ENCODE measurements around the gene TFCP2L1. TPM values are rescaled to one million over a fixed set of nuclear protein-coding genes. Genes with fewer than 3 reads are reported as not detected.

Gene TFCP2L1
- total RNA-seq, 1 experiment from 2014 or later, result 1.8 TPM

DNA sequence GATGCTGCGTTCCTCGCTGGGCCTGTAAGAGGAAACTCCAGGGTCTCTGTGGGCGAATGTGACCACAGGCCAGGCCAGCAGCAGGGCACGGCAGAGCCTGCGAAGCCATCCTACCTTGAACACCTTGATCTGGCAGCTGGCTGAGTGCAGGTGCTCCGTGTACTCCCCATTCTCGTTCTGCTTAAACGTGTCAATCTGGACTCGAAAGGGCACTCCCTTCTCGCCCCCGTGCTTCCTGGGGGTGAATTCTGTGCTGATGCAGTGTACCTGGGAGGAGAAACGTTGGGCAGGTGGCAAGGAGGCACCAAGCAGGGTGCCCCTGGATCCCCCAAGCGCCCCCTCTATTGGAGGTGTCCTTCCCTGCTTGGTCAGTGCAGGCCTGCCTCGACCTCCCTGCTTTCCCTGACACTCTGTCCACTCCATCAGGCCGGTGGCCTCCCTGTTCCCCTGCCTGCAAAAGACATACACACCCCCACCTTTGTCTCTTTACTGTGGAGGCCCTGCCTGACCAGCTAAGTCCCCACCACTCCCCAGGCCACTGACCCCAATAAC, 38.2 kb downstream of the TFCP2L1 start:
- no peak overlapping the region for H3K18ac ChIP-seq (ENCODE audit: insufficient read length, low read depth, low read length)
- no peak overlapping the region for H3K4ac ChIP-seq (ENCODE audit: low read depth, low read length)
- H3T11ph ChIP-seq (ENCODE audit: low read length), result no peak overlapping the region
- no peaks in the 10 kb centered on the region for H3K79me1 ChIP-seq (ENCODE audit: insufficient read depth, low read depth, low read length, poor library complexity, severe bottlenecking)
- Mint-ChIP-seq H3K27me3 (ENCODE audit: low read depth) (no peaks in the 10 kb centered on the region; the same call in 1 of the 2 replicates), H3K4me3 (no peak overlapping the region), H3K27ac (peak overlapping the region in 1 of 3 experiments; percentile 71; a peak in 1 of 7 replicates), H3K4me1 (peaks cover 0 to 7% of the 10 kb centered on the region in 2 experiments; a peak in 1 of 4 replicates), H3K36me3 (ENCODE audit: insufficient read depth in 1 of 3, low read depth in 3 of 3) (no peaks in the 10 kb centered on the region), H3K9me3 (no peaks in the 10 kb centered on the region)
- no peaks in the 10 kb centered on the region for H3K27me3 ChIP-seq (ENCODE audit: insufficient read depth, low read length)
- no peak overlapping the region for H2BK5ac ChIP-seq (ENCODE audit: insufficient read length, low read length)
- no peak for DNase-seq
- H2AK5ac ChIP-seq (ENCODE audit: insufficient read length, low read length), result no peak overlapping the region
- no peak overlapping the region for H3K9ac ChIP-seq (ENCODE audit: extremely low read depth, insufficient read length, low read length)
- no peak overlapping the region for H2AFZ ChIP-seq (ENCODE audit: low read length)
- no peak for TF ChIP-seq CTCF (conservative IDR thresholded peaks at IDR 0.05)
- H4K20me1 ChIP-seq (ENCODE audit: control insufficient read depth, insufficient read depth, insufficient read length), result no peaks in the 10 kb centered on the region
- 0 out of 2 replicates have a peak overlapping the region, but pooled peaks have one; percentile 25 for H3K14ac ChIP-seq (ENCODE audit: insufficient read depth, low read length)
- H4K5ac ChIP-seq (ENCODE audit: insufficient read length, low read depth, low read length), result no peak overlapping the region
- no peaks in the 10 kb centered on the region for H3K9me3 ChIP-seq (ENCODE audit: control insufficient read depth, low read depth, low read length)
- WGBS (ENCODE audit: extremely low coverage, insufficient read length, low lambda C conversion rate), result no CpG with 5 or more reads among the region's 15 CpGs
- no peak overlapping the region for H4K8ac ChIP-seq (replicated peaks; ENCODE audit: insufficient read length, low read depth, low read length)
- H3K56ac ChIP-seq (ENCODE audit: insufficient read length, low read depth, low read length), result no peak overlapping the region
- H2BK15ac ChIP-seq (ENCODE audit: low read depth, low read length), result no peak overlapping the region
- no peak overlapping the region for H4K91ac ChIP-seq (ENCODE audit: insufficient read length, low read depth, low read length)
- H3K79me2 ChIP-seq (ENCODE audit: insufficient read depth, low read length), result no peaks in the 10 kb centered on the region
- H3K27ac ChIP-seq (ENCODE audit: insufficient read length, low read depth, low read length), result no peak overlapping the region
- H2BK12ac ChIP-seq (ENCODE audit: insufficient read length, low read depth, low read length), result no peak overlapping the region
- no peaks in the 10 kb centered on the region for H3K4me1 ChIP-seq (ENCODE audit: insufficient read depth, low read length)
- no peak overlapping the region for H2BK120ac ChIP-seq (ENCODE audit: low read depth, low read length, poor library complexity, severe bottlenecking)
- no peak overlapping the region for H3K4me2 ChIP-seq (ENCODE audit: insufficient read depth, insufficient read length, low read length)
- no peak overlapping the region for H2BK20ac ChIP-seq (ENCODE audit: low read depth, low read length, poor library complexity, severe bottlenecking)
- no peaks in the 10 kb centered on the region for H3K23me2 ChIP-seq (ENCODE audit: insufficient read length, low read depth, low read length, poor library complexity, severe bottlenecking)
- H3K23ac ChIP-seq (ENCODE audit: insufficient read length, low read depth, low read length), result no peak overlapping the region

Data from H9 (cell line).